HG02943 (cell line): ENCODE data around the gene C1orf53.
"Not testable (repeated sequence)": the region's sequence is repeated elsewhere in the genome, so short reads cannot be mapped to it uniquely, and the experiment has no call there.

ENCODE experiments used
- ATAC-seq: cut with Tn5 transposase; IDR thresholded peaks from one replicate; pipeline ENCODE4 v1.9.1; 2021; ENCODE audit warnings: mild to moderate bottlenecking, low read depth, moderate library complexity; ENCODE audit not compliant: unreplicated experiment

The C1orf53 gene

DNA sequence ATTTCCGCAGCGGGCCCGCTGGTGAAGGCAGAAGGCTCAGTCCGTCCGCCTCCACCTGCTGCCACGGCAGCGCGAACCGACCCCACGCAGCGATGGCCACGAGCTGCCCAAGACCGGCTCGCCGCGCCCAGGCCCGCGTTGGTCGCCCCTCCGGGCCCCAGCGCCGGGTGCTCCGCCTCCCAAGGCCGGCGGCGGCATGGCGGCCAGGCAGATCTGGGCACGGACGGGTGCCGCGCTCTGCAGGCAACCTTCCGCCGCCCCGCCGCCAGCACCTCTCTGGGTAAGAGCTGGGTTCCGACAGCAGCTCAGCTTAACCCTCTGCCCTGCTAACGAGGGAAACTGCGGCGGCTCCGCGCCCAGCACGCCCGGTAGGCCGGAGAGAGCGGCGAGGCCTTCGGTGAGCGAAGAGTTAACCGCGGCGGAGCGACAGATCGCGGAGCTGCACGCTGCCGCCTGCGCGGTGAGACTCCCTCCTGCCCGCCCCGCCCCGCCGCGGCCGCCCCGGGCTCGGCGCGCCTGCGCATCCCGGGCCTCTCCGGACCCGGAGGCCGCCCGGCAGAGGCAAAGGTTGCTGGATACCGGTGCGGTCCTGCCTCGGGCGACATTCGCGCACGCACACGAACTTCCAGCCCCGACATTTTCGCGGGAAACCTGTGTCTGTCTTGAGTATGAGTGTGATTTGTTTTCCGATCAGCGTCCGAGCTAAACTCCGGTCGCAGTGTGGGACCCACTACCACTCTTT lies at the start of gene C1orf53:
C1orf53 (plus strand) TSS at position 177 of the 742 bp plus-strand sequence; CDS start at position 197, 20 bp downstream.
- ATAC-seq = peak; percentile 93

DNA sequence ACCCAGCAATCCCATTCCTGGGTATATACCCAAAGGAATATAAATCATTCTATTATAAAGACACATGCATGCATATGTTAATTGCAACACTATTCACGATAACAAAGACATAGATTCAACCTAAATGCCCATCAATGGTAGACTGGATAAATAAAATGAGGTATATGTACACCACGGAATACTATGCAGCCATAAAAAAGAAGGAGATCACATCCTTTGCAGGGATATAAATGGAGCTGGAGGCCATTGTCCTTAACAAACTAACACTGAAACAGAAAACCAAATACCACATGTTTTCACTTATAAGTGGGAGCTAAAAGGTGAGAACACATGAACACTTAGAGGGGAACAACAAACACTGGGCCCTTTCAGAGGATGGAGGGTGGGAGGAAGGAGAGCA lies 46.7 kb upstream of the C1orf53 start:
- ATAC-seq = not testable (repeated sequence)

DNA sequence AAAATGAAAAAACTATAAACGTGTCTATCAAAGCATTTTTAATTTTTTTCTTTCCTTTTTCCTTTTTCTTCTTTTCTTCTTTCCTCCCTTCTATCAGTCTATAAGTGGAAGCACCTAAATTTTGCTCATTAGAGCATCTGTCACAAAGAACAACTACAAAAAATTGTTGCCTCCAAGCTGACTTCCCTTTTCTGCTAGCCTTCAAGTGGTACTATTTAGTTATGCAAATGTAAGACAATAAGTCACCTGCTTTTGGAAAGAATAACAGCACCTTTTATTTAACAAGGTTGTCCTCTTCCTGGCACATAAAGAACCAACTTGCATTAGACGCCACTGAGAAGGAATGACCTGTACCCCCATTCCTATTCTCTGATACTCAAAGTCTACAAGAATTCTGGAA lies 45.0 kb upstream of the C1orf53 start:
- ATAC-seq = no peak

DNA sequence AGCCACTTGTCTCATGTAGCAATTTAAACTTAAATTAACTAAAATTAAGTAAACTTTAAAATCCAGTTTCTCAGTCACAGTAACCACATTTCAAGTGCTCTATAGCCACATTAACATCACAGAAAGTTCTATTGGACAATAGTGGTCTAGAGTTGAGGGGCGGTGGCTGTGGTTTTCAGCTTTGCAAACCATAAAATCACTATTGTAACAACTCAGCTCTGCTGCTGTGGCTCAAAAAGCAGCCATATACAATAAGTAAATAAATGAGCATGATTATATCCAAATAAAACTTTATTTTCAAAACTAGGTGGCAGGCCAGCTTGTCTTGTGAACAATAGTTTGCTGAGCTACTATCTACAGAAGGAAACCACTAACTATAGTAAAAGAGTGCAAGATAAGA lies 43.4 kb upstream of the C1orf53 start:
- ATAC-seq = no peak

DNA sequence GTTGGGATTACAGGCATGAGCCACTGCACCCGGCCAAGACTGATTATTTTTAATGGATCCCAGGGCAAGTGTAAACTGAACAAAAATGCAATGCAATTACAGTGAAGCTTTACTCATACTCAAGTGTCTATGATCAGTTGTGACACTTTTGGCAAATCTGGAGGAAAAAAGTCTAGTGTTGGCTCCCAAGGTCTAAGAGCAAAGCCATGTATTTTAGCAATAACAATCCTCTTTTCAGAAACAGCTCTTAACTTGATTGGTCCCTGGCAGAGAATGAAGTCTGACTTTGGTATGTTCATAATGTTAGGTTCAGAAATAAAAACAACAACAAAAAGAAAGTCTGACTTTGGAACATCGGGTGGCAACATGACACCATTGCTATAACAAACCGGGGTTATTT lies 40.2 kb upstream of the C1orf53 start:
- ATAC-seq = no peak

DNA sequence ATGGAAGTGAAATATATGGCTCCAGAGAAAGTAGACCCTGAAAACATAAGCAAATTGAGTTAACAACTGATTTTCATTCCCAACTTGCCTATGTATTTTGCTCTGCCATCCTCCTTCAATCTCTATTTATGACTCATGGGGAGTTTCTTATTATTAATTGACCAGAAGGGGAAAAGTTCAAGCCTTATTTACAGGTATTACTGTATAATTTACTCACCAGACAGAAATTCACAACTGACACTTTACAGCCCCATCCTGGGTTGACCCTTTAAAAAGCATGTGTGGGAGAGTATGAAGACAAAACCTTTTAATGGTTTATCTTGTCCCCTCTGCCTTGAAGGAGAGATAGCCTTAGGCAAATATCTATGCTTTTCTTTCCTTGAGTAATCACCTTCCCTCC lies 39.8 kb upstream of the C1orf53 start:
- ATAC-seq = no peak

DNA sequence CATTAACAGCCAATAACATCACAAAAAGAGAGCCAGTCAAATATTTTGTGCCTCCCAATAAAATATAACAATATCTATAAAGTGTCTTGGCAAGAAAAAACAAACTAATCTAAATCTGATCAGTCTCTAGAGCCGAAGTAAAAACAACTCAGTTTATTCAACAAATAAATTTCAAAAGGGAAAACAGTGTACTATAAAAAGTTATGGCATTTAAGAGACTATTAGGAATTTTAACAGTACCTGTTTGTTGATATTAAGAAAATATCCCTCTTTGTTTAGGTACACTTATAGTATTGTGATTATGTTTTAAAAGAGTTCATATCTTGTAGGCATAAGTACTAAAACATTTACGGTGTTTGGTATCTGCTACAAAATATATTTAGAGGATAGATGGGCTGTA lies 36.6 kb upstream of the C1orf53 start:
- ATAC-seq = no peak

DNA sequence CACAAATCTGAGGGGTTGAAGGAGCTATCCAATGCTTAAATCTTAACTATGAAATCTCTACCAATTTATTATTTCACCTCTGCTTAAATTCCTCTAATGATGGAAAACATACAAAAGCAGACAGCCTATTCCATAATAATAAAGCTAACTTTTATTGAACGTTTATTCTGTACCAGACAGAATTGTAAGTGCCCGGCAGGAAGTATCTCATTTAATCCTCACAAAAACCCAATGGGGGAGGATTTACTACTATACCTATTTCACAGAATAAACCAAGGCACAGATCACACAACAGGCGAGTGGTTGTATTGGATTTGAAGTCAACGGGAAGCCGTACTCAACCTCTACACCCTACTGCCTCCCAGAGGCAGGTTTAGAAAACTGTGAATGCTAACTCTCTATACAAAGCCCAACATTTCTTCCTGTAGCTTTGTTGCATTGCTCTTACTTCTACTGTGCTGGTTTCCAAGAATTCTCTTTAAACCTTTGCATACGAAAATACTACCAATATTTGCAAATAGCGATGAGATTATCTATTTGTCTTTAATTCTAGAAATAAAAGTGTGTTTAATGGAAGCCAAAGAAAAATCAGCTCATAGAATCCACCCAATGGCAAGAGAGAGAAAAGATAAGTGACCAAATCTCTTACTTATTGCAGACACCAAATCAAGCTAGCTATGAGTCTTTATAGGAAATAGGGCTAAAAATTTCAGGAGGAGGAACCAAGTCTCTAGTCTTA lies 33.5 kb upstream of the C1orf53 start:
- no peak for ATAC-seq

DNA sequence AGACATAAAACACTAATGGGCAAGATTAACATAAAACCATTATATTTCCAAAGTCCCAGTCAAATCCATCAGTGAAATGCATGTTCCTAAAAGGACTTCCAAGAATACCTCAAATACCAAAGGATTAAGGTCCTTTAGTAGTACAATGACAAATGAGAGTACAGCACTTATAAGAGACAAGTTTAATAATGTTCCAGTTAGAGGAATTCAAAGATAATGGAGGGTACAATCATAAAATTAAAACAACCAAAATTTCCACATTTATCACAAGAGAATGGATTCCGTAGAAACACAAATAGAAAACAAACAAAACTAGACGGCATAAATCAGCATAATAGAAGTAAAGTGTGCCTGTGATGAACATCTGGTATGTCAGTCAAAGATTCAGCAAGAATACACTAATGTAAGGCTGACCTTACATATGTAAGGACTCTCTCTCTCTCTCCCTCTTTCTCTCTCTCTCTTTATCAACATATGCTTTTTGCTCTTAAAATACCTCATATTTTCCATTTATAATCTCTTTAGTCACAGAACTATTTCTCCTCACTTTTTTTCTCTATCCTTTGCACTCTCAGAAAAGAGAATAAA lies 32.8 kb upstream of the C1orf53 start:
- no peak for ATAC-seq

DNA sequence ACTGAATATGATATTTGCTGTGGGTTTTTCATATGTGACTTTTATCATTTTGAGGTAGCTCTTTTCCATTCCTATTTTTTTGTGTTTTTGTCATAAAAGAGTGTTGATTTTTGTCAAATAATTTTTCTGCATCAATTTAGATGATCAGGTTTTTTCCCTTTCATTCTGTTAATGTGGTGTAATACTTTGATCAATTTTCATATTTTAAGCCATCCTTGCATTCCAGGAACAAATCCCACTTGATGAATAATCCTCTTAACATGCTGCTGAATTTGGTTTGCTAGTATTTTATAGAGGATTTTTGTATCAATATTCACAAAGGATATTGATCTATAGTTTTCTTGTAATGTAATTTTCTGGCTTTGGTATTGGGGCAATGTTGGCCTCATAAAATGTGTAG lies 25.5 kb upstream of the C1orf53 start:
- ATAC-seq = no peak

DNA sequence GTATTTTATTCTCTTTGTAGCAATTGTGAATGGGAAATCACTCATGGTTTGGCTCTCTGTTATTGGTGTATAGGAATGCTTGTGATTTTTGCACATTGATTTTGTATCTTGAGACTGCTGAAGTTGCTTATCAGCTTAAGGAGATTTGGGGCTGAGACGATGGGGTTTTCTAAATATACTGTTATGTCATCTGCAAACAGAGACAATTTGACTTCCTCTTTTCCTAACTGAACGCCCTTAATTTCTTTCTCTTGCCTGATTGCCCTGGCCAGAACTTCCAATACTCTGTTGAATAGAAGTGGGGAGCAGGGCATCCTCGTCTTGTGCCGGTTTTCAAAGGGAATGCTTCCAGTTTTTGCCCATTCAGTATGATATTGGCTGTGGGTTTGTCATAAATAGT lies 22.0 kb upstream of the C1orf53 start:
- not testable (repeated sequence) for ATAC-seq

DNA sequence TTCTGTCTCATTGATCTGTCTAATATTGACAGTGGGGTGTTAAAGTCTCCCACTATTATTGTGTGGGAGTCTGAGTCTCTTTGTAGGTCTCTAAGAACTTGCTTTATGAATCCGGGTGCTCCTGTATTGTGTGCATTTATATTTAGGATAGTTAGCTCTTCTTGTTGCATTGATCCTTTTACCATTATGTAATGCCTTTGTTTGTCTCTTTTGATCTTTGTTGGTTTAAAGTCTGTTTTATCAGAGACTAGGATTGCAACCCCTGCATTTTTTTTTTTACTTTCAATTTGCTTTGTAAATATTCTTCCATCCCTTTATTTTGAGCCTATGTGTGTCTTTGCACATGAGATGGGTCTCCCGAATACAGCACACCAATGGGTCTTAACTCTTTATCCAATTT lies 20.2 kb upstream of the C1orf53 start:
- not testable (repeated sequence) for ATAC-seq

DNA sequence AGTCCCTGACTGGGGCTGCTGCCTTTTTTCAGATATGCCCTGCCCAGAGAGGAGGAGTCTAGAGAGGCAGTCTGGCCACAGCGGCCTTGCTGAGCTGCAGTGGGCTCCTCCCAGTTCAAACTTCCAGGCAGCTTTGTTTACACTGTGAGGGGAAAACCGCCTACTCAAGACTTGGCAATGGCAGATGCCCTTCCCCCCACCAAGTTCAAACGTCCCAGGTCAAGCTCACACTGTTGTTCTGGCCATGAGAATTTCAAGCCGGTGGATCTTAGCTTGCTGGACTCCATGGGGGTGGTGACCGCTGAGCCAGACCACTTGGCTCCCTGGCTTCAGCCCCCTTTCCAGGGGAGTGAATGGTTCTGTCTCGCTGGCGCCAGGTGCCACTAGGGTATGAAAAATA lies 18.3 kb upstream of the C1orf53 start:
- no peak for ATAC-seq

DNA sequence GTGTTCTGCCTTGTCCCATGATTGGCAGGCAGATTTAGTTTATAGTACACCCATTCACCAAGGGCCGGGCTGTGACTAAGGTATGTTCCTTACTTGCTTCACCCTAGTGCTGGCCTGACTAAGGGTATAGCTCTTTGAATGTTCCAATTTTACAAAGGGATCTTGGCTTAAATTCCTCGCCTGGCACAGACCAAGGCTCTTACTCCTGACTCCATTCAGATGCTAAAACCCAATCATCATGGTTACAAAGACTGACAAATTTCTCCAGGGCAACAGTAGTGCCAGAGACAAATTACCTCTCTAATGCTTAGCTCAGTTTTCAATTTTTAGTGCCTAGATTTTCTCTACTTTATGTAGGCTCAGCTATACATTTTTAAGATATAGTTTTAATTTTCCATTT lies 11.5 kb upstream of the C1orf53 start:
- no peak for ATAC-seq

DNA sequence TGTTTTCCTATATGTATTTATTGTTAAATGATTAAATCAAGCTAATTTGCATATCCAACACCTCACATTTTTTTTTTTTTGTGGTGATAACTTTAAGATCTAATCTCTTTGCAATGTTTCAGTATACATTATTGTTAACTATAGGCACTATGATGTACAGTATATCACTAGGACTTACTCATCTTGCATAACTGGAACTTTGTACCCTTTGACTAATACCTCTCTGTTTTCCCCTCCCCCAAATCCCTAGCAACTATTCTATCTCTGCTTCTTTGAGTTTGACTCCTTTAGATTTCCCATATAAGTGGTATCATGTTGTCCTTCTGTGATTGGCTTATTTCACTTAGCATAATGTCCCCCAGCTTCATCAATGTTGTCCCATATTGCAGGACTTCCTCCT lies 9.7 kb upstream of the C1orf53 start:
- ATAC-seq = no peak

DNA sequence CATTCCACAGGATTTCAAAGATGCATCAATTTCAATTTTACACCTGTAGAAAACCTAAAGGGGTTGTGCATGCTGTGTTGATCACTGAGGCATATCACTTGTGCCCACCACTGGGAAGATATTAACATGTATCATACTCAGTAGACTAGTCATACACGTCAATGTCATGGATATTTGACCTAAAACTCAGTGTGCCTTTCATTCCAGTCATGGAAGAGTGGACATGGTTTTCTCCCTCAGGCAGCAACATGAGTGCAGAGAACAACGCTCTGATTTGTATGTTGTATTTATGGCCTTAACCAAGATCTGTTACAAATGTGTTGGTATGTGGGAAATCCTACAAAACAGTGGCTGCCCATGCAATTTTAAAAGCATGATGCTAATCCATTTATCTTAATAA lies 6.1 kb upstream of the C1orf53 start:
- ATAC-seq = no peak

DNA sequence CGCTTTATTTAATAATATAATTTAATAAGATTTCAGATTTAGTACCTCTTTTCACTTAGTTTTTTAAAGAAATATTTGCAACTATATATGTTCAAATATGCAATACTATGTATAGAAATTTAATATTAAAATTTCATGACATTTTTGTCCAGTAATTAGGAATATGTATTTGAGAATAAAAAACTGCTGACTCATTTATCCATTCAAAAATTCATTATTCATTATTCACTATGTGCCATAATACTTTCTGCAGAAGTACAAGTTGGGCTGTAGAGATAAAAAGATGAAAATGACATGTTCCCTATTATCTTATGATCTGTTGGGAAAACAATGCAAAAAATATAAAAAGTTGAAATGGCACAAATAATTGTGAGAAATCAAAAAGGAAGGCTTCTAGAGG lies 3.4 kb upstream of the C1orf53 start:
- ATAC-seq = no peak

DNA sequence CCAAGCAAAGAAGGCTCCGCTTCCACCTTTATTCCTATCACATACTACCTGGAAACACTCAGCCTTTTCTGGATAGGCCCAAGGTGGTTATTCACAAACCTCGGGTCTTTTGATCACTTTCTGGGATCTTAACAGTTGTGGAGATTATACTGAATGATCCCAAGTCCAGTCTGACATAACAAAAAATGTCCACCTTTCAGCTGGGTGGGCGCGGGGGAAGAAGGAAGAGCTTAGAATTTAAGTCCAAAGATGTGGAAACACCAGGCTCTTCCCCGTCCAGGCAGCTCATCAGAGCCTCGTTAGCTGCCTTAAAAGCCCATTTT lies 338 bp upstream of the C1orf53 start:
- ATAC-seq = no peak

DNA sequence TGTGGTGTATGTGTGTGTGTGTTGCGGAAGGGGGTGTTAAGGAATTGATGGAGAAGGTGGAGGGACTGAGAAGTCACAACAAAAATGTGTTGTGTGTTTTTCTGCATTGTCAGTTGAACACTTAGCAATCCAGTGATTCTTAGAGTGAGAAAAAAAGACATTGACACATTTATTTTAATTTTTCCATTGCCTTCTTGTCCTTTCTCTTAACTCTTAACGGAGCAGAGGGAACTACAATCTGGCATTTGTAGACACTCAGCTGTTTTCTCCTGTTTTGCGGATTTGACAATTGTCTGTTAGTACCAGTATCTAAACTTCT lies 725 bp downstream of the C1orf53 start:
- ATAC-seq = no peak

DNA sequence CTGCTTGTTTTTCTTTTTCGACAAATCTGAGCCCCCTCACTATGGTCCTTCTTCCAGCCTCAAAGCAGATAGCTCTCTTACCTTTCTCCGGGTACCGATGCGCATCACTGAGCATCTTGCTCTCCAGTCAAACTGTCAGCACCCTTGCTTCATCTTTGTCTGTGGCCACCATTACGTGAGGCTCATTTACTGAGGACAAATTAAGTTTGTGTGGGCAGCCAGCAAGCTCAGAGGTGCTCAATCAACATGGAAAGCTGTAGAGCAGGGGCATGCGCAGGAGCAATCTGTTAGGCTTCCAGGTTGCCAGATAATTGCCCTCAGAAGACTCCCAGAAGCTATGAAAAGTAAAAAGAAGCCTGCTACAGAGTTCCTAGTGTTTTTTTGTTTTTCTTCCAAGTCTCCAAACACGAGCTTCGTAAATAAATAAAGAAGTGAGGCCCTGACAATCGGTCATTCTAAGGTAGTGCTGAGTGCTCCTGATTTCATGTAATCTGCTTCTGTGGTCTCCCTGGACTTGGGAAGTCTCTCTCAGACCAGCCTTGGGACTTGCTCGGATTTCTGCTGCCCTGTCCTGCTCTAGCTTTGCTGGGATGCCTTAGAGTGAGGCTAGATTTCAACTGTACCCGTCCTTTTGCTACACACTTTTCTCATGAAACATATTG lies 1.8 kb downstream of the C1orf53 start:
- ATAC-seq = no peak

DNA sequence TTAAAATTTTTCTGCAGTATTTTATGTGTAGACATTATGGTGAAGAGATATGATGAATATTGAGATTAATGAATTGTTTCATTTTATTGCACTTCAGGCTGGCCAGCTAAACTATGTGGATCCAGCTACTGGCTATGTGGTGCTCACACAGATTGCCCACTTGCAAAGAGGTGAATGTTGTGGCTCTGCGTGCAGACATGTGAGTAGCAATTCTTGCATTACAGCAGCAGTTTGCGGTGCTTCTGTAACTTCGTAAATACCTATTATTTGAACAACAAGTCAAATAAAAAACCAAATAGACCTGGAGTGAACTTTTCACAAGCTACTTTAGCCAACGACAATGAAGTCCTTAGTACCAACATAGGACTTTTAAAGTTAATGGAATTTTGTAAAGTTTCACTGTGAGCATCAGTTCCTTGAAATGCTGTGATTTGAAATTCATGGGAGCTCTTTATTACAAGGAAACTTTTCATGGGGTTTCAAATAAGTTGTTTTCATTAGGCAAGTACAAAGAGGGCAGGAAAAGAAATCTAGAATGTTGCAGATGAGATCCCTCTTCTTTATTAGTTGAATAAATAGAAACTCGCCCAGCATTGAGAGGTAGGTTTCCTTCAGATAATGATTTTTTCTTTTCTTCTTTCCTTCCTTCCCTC lies 3.4 kb downstream of the C1orf53 start:
- ATAC-seq = no peak
